ENCODE data around the gene PTBP1.

DNA sequence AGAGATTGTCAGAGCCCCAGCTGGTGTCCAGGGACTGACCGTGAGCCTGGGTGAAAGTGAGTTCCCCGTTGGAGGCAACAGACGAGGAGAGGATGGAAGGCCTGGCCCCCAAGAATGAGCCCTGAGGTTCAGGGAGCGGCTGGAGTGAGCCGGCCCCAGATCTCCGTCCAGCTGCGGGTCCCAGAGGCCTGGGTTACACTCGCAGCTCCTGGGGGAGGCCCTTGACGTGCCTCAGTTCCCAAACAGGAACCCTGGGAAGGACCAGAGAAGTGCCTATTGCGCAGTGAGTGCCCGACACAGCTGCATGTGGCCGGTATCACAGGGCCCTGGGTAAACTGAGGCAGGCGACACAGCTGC is 53.7 kb downstream of the PTBP1 start:
- TF ChIP-seq EZH2 (IDR thresholded peaks at IDR 0.05; ENCODE audit: borderline replicate concordance, low read depth, low read length, severe bottlenecking) (no peak), CTCF (IDR thresholded peaks at IDR 0.05; ENCODE audit: extremely low read depth in 1 of 2, insufficient read depth in 1 of 2, low read depth in 1 of 2, low read length in 2 of 2) (no peak), POLR2A (IDR thresholded peaks at IDR 0.05; ENCODE audit: low read depth, low read length) (no peak), GATA2 (IDR thresholded peaks at IDR 0.05; ENCODE audit: insufficient read depth, insufficient read length, low read depth, low read length) (no peak), POLR2AphosphoS5 (IDR thresholded peaks at IDR 0.05; ENCODE audit: insufficient read depth, low read depth, low read length) (no peak)
- TF ChIP-seq, protein P1, sequence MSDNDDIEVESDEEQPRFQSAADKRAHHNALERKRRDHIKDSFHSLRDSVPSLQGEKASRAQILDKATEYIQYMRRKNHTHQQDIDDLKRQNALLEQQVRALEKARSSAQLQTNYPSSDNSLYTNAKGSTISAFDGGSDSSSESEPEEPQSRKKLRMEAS (IDR thresholded peaks at IDR 0.05; ENCODE audit: insufficient read depth, insufficient read length) = no peak

Measured in endothelial cell of umbilical vein (primary cell).